Aorta (tissue), 5 donors: ENCODE data around the gene RASA3. TPM values are rescaled to one million over a fixed set of nuclear protein-coding genes. Genes with fewer than 3 reads are reported as not detected.

Experiments used
- ATAC-seq: fragments of 200-7000 bp; cut with Tn5 transposase; one replicate; pipeline ENCODE4 v1.9.1; 2022; ENCODE audit warnings: moderate library complexity; ENCODE audit not compliant: low FRiP score
- DNase-seq, 2 donors: peaks; one replicate each; pipeline ENCODE4 v3.0.0-alpha.2; 2020
- H3K27ac ChIP-seq, 2 donors: one replicate each; pipeline ENCODE4 v1.5.1; 2013; ENCODE audit warnings: low read length in 2 of 2, mild to moderate bottlenecking in 2 of 2, moderate library complexity in 2 of 2, control low read depth in 1 of 2, inconsistent platforms in 1 of 2, low read depth in 1 of 2
- H3K27me3 ChIP-seq, 2 donors: one replicate each; pipeline ENCODE4 v1.6.1; 2013; ENCODE audit warnings: control low read depth in 1 of 2, low read length in 1 of 2, mild to moderate bottlenecking in 1 of 2, moderate library complexity in 1 of 2; ENCODE audit not compliant: insufficient read depth in 2 of 2, control insufficient read depth in 1 of 2
- H3K36me3 ChIP-seq, 2 donors: one replicate each; pipeline ENCODE4 v1.6.1; 2013; ENCODE audit warnings: control low read depth in 1 of 2, low read length in 1 of 2, mild to moderate bottlenecking in 1 of 2; ENCODE audit not compliant: insufficient read depth in 2 of 2, control insufficient read depth in 1 of 2
- H3K4me1 ChIP-seq, 2 donors: one replicate each; pipeline ENCODE4 v1.6.1; 2013; ENCODE audit warnings: low read length in 2 of 2, control low read depth in 1 of 2, mild to moderate bottlenecking in 1 of 2, moderate library complexity in 1 of 2; ENCODE audit not compliant: insufficient read depth in 2 of 2, control insufficient read depth in 1 of 2
- H3K4me3 ChIP-seq, 2 donors: one replicate each; pipeline ENCODE4 v1.5.1; 2013; ENCODE audit warnings: low read length in 2 of 2, control low read depth in 1 of 2, mild to moderate bottlenecking in 1 of 2
- H3K9me3 ChIP-seq: one replicate; pipeline ENCODE4 v1.6.1; 2013; ENCODE audit warnings: mild to moderate bottlenecking, low read length; ENCODE audit not compliant: control insufficient read depth
- WGBS, 2 donors: extraction: QIAGEN DNeasy Blood & Tissue Kit; methylation state at CpG; one replicate each; pipeline ENCODE4 v1.1.7; 2013; 5-methylcytosine and 5-hydroxymethylcytosine counted together
- intact Hi-C, 2 donors: fragments of 100-400 bp; cut with DNase I; formaldehyde crosslinking; loops; one replicate each; pipeline versions ENCODE4 v1.14.2 to v1.15.0; 2022
- polyA plus RNA-seq, 2 donors: library from polyadenylated mRNA; stranded (reverse); fragments of 200-250 nt; gene quantifications; one replicate each; pipeline ENCODE4 v1.2.3, GENCODE V29; 2013
- total RNA-seq, 2 donors: library from RNA; stranded (reverse); fragmentation: NEBNext Ultra II Directional; extraction: Animal tissue kit (Norgen Biotek cat#: 25700); gene quantifications; one replicate each; pipeline ENCODE4 v1.2.1, GENCODE V29; 2021
- donor health status: healthy with polysubstance abuse.
- donor health status: Bipolar disorder and iron deficiency.
- donor health status: DM: no; HTN: no; CAD: no.
- donor health status: DM: no; HTN: no; CAD: no.
- donor health status: DM: yes; HTN: yes; CAD: no.

Gene RASA3
- total and polyA plus RNA-seq, 4 donors = 8.1 to 42.3 (median 28.9) TPM

DNA sequence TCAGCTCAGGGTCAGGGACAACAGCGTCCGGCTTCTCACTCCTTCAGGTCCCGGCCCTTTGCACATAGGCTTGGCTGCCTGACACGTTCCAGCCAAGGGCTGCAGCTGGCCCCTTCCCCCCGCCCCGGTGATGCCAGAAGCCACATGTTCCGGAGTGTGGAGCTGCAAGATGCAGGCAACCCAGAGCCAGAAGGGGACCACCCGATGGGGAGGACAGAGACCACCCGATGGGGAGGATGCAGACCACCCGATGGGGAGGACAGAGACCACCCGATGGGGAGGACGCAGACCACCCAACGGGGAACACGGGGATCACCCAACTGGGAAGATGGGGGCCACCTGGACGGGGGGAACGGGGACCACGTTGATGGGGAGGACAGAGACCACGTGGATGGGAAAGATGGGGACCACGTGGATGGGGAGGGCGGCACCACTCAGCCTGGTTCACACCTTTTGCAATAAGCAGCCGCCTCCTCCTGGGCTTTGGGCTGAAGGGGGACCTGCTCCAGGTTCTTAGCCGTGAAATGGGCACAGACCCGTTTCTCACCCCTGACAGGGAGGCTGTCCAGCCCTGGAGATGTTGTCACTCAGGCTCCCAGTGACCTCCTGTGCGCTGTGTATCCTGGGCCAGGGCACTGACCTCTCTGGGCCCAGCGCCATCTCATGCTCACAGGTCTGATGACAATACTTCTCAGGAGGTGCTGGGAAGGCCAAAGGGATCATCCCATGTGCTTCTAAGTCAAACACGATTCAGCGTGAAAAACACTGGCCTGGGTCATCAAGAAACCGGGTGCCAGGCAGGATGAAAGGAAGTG is 193.1 kb downstream of the RASA3 start:
- no peak overlapping the region for H3K27ac ChIP-seq
- intact Hi-C loops = loop anchor here in 1 of 2 donors (5.0 kb wide), 1 partner anchor 77 kb away; the partner anchor contains the start of gene GAS6
- no peak for ATAC-seq

DNA sequence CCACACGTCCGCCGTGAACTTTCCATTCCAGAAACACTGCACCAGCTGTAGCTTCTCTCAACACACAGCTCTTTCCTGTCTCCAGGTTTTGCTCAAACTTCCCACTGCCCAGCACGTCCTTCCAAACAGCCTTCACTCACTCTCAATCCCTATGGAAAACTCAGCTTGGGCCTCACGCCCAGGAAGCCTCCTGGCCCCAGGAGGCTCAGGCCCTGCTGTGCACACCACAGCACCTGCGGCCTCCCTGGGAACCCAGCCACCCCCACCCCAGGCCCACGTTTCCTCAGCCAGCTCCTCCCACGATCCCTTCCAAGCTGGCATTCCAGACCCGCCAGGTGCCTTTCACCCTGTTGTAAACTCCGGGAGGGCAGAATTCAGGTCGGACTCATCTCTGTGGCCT is 193.7 kb downstream of the RASA3 start:
- WGBS, 2 donors = 75% methylated on average over 11 of the region's 11 CpGs
- Histone ChIP-seq H3K9me3 (no peaks in the 10 kb centered on the region), H3K27ac (no peak overlapping the region), H3K4me3 (no peak overlapping the region), H3K4me1 (no peaks in the 10 kb centered on the region), H3K36me3 (no peaks in the 10 kb centered on the region), H3K27me3 (no peaks in the 10 kb centered on the region)
- DNase-seq = no peak
- ATAC-seq = no peak
- intact Hi-C loops = loop anchor here in 1 of 2 donors (5.0 kb wide), 1 partner anchor 76 kb away; the partner anchor contains the start of gene GAS6

More for the DNA sequence above, 193.1 kb downstream of the RASA3 start:
- H3K36me3 ChIP-seq = no peaks in the 10 kb centered on the region
- H3K4me3 ChIP-seq = no peak overlapping the region
- H3K4me1 ChIP-seq = no peaks in the 10 kb centered on the region
- 83 to 85% methylated on average over 28 of the region's 28 CpGs for WGBS, 2 donors
- DNase-seq = peak in 1 of 2 donors; percentile 69
- H3K27me3 ChIP-seq = no peaks in the 10 kb centered on the region
- no peaks in the 10 kb centered on the region for H3K9me3 ChIP-seq

DNA sequence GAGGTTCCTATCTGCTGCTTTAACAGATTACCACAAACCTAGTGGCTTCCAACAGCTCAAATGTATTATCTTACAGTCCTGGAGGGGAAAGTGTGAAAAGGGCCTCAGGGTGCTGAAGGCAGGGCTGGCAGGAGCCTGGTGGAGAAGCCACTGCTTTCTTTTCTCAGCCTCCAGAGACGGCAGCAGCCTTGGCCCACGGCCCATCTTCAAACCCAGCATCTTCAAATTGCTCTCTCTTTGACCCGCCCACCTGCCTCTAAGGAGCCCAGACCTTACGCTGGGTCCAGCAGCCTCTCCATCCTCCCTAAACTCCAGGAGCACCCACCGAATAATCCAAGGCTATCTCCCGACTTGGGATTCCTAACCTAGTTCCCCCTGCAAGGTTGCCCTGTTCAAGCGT is 194.2 kb downstream of the RASA3 start:
- H3K9me3 ChIP-seq = no peaks in the 10 kb centered on the region
- H3K36me3 ChIP-seq = no peaks in the 10 kb centered on the region
- WGBS, 2 donors = 78 to 83% methylated on average over 7 of the region's 7 CpGs
- no peaks in the 10 kb centered on the region for H3K27me3 ChIP-seq
- no peak for DNase-seq
- no peak overlapping the region for H3K4me3 ChIP-seq
- intact Hi-C loops = loop anchor here in 1 of 2 donors (5.0 kb wide), 1 partner anchor 76 kb away; the partner anchor contains the start of gene GAS6
- ATAC-seq = no peak
- H3K27ac ChIP-seq = no peak overlapping the region
- no peaks in the 10 kb centered on the region for H3K4me1 ChIP-seq

DNA sequence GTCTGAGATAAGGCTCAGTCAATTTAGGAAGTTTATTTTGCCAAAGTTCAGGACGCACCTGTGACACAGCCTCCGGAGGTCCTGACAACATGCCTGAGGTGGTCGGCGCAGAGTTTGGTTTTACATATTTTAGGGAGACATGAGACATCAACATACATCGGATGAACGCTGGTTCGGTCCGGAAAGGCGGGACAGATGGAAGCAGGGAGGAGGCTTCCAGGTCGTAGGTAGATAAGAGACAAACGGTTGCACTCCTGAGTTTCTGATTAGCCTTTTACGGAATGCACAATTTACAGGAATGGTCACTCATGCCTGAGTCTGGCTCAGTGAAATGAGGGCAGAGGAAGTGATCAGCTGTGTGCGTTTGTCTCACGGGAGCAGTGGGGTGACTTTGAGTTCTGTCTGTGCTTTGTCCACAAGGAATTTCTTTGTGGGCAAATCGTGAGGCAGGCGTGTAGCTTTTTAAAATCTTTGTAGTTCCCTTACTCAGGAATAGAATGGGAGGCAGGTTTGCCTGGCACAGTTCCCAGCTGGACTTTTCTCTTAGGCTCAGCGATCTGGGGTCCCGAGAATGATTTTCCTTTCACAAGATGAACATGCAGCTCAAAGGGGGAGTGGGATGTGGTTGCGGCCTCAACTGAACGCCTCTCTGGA is 194.8 kb downstream of the RASA3 start:
- Histone ChIP-seq H3K4me3 (no peak overlapping the region), H3K27me3 (no peaks in the 10 kb centered on the region), H3K4me1 (no peaks in the 10 kb centered on the region), H3K36me3 (no peaks in the 10 kb centered on the region), H3K27ac (no peak overlapping the region), H3K9me3 (no peaks in the 10 kb centered on the region)
- ATAC-seq (no peak), DNase-seq (peak in 1 of 2 donors; percentile 48)
- 92% methylated on average over 20 of the region's 20 CpGs for WGBS, 2 donors
- intact Hi-C loops = loop anchor here in 1 of 2 donors (5.0 kb wide), 1 partner anchor 75 kb away; the partner anchor contains the start of gene GAS6

DNA sequence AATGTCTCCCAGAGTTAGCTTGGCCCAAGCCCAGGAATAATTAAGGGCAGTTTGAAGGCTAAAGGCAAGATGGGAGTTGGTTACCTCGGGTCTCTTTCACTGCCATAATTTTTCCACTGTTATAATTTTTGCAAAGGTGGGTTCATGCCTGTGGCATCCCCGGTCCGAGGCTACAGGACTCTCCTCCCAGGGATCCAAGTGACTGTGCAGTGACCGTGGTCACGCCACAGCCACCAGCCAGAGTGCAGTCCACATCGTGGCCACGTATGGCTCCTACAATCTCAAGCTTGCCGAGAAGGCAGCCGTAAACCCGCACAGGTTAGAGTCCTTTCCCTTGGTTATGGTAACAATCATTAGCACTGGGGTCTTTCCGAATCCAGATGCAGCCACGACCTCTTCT is 195.3 kb downstream of the RASA3 start:
- no peak for ATAC-seq
- Histone ChIP-seq H3K36me3 (no peaks in the 10 kb centered on the region), H3K4me1 (no peaks in the 10 kb centered on the region), H3K27ac (no peak overlapping the region), H3K4me3 (no peak overlapping the region), H3K9me3 (no peaks in the 10 kb centered on the region), H3K27me3 (no peaks in the 10 kb centered on the region)
- intact Hi-C loops = loop anchor here in 1 of 2 donors (5.0 kb wide), 1 partner anchor 75 kb away; the partner anchor contains the start of gene GAS6
- WGBS, 2 donors = 92 to 94% methylated on average over 12 of the region's 12 CpGs
- peak in 1 of 2 donors; percentile 42 for DNase-seq

DNA sequence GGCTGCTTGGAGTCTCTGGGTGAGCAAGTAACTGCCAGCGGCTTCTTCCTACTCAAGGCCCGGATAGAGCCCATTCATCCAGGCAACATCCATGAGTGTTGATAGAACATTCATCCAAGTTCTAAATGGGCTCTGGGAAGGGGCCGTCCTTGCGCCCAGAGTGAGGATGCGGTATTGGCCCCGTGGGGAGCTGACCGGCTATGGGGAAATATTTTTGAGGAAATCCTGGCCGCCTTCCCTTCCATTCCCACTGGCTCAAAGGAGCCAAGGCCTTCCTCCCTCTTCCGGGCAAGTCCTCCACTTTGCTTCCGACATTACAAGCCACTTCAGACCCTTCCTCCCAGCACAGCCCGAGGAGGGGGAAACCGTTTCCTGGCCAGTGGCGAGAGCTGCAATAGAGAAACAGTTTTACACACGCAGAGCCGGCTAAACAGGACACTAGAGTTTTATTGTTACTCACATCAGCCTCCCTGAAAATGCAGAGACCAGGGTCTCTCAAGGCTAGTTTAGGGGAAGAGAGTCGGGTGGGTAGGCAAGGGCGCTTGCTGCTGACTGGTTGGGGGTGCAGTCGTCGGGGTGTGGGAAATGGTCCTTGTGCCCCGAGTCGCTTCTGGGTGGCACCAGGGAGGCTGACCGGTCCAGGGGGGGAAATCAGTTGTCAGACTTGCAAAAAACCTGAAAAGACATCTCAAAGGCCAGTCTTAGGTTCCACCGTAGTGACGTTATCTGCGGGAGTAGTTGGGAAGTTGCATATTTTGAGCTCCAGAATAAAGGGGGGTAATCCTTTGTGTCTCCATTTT is 196.1 kb downstream of the RASA3 start:
- Histone ChIP-seq H3K36me3 (no peaks in the 10 kb centered on the region), H3K27ac (peak overlapping the region; percentile 60 to 68), H3K9me3 (no peaks in the 10 kb centered on the region), H3K27me3 (no peaks in the 10 kb centered on the region), H3K4me3 (no peak overlapping the region), H3K4me1 (no peaks in the 10 kb centered on the region)
- 96 to 97% methylated on average over 25 of the region's 25 CpGs for WGBS, 2 donors
- DNase-seq (peak in 1 of 2 donors; percentile 56), ATAC-seq (no peak)
- intact Hi-C loops = loop anchor here in 1 of 2 donors (5.0 kb wide), 1 partner anchor 74 kb away; the partner anchor contains the start of gene GAS6

DNA sequence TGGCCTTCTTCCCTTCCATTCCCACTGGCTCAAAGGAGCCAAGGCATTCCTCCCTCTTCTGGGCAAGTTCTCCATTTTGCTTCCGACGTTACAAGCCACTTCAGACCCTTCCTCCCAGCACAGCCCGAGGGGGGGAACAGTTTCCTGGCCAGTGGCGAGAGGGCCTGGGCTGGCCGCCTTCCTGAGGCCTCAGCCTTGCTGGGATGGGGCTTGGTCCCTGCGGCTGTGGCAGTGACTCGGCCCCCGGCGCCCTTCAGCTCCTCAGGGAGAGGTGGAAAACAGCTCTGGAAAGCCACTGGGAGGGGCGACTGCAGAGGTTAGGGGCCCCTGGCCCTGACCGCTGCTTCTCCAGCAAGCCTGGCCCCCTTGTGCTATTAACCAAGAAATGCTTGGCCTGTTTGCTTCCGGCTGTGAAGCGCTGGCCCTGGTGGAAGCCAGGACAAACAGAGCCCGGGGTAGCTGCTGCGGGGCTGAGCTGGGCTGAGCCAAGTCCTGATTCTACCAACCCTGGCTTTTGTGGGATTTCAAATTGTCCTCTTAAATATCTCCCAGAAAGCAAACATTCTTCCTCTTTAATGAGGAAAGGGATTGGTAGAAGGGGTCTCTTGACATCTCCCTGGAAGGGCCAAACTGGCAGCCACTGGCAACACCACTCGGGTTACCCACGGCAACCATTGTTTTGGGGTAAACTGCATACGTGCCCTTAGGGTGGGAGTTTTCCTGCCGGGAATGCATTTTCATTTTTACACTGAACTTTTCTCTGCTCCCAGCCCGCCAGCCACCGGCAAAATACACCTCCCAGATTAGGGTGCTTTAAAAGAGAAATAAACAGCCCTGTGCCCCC is 197.2 kb downstream of the RASA3 start:
- DNase-seq (peak; percentile 74 to 85), ATAC-seq (peak; percentile 60)
- no peaks in the 10 kb centered on the region for H3K36me3 ChIP-seq
- H3K27me3 ChIP-seq = no peaks in the 10 kb centered on the region
- H3K4me1 ChIP-seq = no peaks in the 10 kb centered on the region
- WGBS, 2 donors = 4 to 8% methylated on average over 21 of the region's 21 CpGs
- intact Hi-C loops = loop anchor here in 1 of 2 donors (5.0 kb wide), 1 partner anchor 73 kb away; the partner anchor contains the start of gene GAS6
- peak overlapping the region; percentile 60 to 68 for H3K27ac ChIP-seq
- no peaks in the 10 kb centered on the region for H3K9me3 ChIP-seq
- H3K4me3 ChIP-seq = no peak overlapping the region
